Body of pancreas (tissue), 4 donors: Measurements from ENCODE around the gene ADAM15.

Experiments used
- POLR2A ChIP-seq, 3 donors: fragments of 450-650 bp; IDR thresholded peaks; one replicate each; pipeline ENCODE4 v1.6.1; 2016; ENCODE audit warnings: antibody characterized with exemption in 3 of 3, mild to moderate bottlenecking in 2 of 3
- TF ChIP-seq, protein P1 (sequence below), 7 experiments: fragments of 450-650 bp in 4 of 7; fragments of 200-600 bp in 3 of 7; sonication (generic) in 3 of 7; IDR thresholded peaks; one replicate each; pipeline ENCODE4 v1.5.1; 2016 to 2019; ENCODE audit warnings: antibody characterized with exemption in 7 of 7

DNA sequence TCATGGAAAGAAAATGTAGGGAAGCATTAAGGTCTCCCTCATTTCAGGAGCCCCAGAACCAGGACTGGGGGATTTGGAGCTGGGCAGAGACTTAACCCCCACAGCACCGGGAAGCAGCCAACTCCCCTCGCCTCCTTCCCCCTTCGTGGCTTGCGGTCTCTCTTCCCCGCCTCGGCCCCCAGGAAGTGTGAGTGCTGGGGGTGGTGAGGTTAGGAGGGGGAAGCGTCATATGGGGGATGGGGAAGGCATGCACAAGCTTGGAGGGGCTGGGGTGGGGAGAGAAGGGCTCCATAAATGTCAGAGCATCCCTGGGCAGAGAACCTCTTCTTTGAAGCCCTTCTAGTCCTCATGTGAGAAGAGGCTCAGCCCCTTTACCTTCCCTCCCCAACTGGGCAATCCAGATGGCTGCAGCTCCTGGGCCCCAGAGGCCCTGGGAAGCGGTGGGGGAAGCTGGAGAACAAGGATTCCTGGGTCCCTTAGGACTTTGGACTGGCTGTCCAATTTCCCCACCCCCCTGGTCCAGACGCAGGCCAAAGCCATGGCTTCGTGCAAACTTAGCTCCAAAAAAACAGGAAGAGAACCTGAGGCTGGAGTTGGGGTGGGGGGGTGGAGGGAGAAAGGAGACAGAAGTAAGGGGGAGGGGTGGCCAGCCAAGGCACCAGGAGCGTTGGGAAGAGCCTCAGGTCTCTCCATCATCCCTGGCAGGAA is 40.8 kb upstream of the ADAM15 start:
- TF ChIP-seq, protein P1, sequence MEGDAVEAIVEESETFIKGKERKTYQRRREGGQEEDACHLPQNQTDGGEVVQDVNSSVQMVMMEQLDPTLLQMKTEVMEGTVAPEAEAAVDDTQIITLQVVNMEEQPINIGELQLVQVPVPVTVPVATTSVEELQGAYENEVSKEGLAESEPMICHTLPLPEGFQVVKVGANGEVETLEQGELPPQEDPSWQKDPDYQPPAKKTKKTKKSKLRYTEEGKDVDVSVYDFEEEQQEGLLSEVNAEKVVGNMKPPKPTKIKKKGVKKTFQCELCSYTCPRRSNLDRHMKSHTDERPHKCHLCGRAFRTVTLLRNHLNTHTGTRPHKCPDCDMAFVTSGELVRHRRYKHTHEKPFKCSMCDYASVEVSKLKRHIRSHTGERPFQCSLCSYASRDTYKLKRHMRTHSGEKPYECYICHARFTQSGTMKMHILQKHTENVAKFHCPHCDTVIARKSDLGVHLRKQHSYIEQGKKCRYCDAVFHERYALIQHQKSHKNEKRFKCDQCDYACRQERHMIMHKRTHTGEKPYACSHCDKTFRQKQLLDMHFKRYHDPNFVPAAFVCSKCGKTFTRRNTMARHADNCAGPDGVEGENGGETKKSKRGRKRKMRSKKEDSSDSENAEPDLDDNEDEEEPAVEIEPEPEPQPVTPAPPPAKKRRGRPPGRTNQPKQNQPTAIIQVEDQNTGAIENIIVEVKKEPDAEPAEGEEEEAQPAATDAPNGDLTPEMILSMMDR (IDR thresholded peaks at IDR 0.05), result no peak
- no peak for TF ChIP-seq POLR2A (IDR thresholded peaks at IDR 0.05)
